Activated gamma-delta T cell (primary cell): Measurements from ENCODE around the gene NUPR1.
A peak's percentile ranks its signal among the peaks of the same experiment; 100 is the strongest.
"Not testable (repeated sequence)": the region's sequence is repeated elsewhere in the genome, so short reads cannot be mapped to it uniquely, and the experiment has no call there.

Experiments
- DNase-seq: peaks from one replicate; lab custom pipeline; 2025; lab: John Stamatoyannopoulos, UW

The NUPR1 gene

DNA sequence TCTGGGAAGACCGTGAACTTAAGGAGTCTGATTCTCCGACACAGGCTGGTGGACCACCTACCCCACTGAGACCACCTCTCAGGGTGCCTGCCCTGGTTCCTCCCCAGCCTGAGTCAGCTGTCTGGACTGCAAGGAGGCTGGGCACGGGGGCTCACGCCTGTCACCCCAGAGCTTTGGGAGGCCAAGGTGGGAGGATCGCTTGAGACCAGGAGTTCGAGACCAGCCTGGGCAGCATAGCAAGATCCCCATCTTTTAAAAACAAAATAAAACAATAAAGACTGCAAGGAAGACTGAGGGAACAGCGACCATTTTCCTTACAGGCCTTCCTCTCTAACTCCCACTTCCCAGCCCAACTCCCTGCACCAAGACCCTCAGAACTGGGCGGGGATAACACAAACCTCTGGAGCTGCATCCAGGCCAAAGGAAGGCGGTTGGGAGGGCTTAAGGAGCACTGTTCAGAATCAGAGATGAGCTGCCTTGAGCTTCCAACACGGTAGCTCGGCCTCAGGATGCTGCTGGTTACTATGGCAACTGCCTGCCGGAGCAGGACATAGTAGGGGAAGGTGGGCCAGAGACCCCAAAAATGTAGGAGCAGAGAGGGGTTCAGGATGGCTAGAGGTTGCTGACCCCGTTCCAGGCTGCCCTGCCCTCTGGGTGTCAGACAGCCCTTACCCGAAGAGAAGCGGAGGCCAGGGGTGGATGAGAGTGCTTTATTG lies 40.0 kb downstream of the NUPR1 start:
- DNase-seq = no peak

DNA sequence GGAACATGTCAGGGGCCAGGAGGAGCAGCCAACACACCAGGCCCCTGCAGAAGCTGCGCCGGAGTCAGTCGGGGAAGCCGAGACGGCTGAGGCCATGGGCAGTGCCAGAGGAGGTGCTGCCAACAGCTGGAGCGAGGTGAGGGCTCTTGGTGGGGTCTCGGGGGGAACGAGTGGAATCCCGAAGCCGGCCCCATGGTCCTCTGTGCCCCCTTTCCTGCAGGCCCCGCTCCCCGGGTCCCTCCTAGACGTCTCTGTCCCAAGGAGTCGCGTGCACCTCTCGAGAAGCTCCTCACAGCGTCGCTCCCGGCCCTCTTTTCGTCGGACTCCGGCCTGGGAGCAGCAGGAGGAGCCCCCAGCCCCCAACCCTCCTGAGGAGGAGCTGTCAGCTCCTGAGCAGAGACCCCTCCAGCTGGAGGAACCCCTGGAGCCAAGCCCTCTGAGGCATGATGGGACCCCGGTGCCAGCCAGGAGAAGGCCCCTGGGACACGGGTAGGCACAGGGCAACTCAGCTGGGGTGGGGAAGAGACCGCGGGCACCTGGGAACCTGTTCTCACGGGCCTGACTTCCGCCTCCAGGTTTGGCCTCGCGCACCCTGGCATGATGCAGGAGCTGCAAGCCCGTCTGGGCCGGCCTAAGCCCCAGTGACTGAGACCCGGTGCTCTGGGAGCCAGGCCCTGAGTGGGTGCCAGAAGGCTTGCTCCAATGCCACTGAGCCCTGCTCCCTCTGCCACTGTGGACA lies 40.7 kb downstream of the NUPR1 start:
- no peak for DNase-seq

DNA sequence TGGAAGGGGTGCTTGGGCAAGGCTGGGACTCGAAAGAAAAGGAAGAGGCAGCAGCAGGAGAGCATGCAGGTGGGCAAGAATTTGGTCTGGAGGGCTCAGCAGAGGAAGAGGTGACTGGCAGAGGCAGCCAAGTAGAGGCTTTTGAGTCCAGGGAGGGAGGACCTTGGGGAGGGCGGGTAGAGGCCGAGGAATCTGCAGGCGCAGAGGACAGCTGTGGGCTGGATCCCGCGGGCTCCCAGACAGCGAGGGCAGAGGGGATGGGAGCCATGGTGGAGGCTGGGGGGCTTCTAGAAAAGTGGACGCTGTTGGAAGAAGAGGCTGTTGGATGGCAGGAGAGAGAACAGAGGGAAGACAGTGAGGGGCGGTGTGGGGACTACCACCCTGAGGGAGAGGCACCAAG lies 41.4 kb downstream of the NUPR1 start:
- no peak for DNase-seq

DNA sequence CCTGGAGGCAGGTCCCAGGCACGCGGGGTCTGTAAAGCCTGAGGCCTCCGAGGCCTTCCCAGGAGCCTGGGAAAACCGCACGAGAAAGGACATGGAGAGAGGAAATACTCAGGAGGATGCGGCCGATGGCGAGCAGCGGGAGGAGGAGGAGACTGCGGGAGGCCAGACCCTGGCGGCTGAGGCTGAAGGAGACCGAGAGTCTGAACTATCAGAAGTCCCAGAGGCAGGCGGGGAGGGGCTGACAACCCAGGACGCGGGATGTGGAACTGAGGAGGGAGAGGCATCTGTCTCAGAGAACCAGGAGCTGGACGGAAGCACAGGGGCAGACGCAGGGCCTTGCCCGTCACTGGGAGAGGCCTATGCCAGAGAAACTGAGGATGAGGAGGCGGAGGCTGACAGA lies 41.9 kb downstream of the NUPR1 start:
- DNase-seq = no peak

DNA sequence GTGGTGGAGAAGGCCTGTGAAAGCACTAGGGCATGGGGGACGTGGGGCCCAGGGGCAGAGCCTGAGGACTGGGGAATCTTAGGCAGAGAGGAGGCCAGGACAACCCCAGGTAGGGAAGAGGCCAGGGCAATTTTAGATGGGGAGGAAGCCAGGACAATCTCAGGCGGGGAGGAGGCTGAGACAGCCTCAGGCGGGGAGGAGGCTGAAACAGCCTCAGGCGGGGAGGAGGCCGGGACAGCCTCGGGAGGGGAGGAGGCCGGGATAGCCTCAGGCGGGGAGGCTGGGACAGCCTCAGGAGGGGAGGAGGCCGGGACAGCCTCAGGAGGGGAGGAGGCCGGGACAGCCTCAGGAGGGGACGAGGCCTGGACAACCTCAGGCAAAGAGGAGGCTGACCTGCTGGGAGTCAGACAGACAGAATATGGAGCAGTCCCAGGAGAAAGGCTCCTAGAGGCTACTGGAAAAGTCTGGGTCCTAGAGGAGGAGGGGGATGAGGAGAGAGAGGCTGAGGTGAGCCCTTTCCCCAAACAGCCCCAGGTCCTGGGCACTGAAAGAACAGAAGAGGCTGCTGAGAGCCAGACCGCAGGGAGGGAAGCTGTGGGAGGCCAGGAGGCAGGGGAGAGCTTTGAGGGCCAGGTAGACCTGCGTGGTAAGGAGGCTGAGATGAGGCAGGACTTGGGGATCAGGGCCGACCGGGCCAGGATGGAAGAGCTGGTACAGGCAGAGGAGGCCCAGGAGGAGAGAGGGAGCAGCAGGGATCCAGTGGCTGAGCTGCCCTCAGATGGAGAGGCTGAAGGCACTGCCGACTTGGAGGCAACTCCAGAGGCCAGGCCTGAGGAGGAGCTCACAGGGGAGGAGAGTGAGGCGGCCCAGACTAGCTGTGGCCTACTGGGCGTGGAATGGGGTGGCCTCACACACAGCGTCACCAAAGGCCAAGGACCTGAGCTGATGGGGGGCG lies 42.7 kb downstream of the NUPR1 start:
- no peak for DNase-seq

DNA sequence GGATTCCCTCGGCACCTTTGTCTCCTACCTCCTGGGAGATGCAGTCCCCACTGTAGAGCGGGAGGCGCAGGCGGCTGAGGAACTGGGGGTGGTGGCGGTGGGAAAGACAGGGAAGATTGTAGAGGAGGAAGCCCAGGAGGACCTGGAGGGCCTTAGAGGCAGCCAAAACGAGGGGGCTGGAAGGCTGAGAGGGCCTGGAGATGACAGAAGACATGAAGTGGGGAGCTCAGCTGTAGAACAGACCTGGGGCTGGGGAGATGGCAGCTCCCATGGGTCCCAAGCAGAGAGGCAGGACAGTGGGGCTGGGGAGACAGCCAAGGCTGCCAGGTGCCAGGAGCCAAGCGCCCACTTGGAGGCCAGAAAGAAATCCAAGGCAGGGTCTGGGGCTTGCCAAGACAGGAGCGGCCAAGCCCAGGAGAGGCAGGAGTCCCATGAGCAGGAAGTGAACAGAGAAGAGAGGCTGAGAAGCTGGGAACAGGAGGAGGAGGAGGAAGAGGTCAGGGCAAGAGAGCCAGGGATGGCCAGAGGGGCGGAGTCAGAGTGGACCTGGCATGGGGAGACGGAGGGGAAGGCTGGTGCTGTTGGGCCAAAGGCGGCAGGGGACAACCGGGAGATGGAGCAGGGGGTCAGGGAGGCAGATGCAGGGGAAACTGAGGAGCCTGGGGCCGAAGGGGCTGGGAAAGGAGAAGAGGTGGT lies 43.5 kb downstream of the NUPR1 start:
- DNase-seq = no peak

DNA sequence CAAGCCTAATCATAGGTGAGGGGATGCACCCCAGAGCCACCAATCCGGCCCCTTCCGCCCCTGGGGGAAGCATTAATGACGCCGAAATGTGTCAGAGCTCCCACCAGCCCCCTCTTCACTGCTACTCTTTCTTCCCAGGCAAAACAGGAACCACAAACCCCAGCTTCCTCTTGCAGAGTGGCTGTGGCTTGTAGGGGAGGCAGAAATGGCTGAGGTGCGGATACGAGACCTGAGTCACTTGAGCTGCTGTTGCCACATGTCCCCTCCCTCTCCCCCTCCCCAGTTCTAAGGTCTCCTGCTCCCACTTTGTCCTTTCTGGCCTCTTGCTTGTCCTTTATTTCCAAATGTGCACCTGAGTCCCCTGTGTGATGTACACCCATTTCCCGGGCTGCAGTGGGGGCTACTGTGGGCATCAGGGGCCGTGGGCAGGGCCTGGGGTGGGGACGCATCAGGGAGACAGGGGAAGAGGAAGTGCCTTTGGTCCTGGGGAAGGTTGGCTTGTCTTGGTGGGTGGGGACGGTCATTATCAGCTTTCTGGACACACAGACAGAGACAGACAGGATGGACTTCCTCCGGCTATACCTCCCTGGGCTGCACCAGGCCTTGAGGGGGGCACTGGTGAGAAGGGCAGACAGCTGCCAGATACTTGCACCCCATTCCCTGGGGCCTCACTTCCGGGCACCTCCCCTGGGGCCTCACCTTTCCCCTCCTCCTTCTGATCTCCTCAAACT lies 44.5 kb downstream of the NUPR1 start, which contains the start of gene APOBR:
Gene APOBR, plus strand, starts transcription at position 523 of the 731 bp plus-strand sequence. Its CDS starts 39 bp downstream, at position 562.
- peak; percentile 36 for DNase-seq

DNA sequence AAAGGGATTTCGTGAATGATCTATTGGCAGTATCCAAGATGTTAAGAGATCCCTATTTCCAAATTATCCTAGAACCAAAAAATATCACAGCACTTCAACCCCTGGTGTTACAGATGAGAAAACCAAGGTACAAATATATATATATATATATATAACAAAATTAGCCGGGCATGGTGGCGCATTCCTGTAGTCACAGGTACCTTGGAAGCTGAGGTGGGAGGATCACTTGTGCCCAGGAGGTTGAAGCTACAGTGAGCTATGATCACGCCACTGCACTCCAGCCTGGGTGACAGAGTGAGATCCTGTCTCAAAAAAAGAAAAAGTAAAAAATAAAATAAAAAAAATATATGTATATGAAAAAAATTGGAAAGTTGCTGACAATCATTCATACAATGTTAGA lies 46.3 kb downstream of the NUPR1 start:
- DNase-seq = no peak

DNA sequence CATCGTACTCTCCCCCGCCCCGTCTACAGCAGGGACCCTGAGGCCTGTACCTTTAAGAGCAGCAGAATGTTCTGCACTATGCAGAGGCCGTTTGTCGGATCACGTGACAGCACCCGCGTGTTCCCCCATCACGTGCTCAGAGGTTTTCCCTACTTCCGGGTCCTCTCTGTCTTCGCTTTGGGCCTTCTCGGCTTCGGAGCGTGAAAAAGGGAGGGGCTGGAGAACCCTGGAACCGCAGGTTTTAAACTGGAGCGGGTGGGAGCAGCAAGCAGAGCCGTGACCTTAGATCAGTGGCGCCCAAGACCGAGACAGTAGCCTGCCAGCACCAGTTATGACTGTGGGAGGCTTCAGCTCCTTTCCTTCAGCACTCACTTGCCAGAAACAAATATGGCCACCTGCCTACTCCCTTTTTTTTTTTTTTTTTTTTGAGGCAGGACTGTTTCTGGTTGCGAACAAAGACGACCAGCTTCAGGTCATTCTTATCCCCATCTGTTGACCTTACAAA lies 46.8 kb downstream of the NUPR1 start, which contains the start of gene CLN3:
Gene CLN3, minus strand, starts transcription at position 105 of the 505 bp plus-strand sequence. CDS start 315 bp downstream, outside the sequence.
- DNase-seq = peak; percentile 39

DNA sequence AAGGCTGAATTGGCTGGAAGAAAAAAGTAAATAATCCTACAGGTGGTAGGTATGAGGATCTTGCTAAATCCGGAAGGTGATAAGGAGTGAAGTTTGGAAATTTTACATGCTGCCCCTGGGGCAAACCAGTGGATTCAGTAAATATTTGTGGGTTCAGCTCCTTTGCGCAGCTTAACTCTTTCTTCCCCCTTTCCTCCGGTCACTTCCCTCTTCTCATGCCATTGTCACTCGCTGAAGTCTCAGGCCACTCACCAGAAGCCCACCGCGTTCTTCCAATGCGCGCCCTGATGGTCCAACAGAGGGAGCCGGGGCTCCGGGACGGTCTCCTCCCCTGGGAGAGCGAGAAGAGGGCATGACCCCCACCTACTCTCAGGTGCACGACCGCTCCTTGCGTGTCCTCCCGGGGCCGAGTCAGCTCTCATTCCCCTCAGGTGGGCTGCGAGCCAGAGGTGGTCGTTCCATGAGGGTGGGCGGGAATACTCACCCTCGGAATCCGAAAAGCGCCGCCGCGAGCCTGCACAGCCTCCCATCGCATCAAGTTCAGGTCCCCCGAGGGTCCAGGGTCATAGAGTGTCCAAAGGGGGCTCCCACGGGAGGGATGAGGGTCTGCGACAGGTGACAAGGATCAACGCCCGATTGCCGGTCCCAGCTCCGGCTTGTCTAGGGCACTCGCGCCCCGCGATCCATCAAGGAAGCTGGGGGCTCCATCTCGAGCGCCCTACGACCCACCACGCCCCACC lies 47.4 kb downstream of the NUPR1 start:
- no peak for DNase-seq

DNA sequence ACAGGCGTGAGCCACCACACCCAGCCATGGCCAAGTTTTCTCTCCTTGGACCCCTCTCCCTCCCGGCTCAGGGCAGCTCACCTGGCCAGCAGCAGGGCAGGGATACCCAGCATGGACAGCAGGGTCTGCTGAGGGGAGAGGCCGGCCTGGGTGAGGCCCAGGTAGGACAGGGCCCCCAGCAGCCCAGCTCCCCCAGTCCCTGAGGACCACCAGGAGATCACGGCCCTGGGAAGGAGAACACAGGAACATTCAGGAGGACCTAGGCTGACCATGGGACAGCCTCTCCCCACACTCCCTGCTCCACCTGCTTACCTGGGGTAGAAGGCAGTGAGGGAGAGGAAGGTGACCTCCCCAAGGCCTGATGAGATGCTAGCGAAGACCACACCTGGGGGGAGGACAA lies 52.5 kb downstream of the NUPR1 start:
- DNase-seq = no peak

DNA sequence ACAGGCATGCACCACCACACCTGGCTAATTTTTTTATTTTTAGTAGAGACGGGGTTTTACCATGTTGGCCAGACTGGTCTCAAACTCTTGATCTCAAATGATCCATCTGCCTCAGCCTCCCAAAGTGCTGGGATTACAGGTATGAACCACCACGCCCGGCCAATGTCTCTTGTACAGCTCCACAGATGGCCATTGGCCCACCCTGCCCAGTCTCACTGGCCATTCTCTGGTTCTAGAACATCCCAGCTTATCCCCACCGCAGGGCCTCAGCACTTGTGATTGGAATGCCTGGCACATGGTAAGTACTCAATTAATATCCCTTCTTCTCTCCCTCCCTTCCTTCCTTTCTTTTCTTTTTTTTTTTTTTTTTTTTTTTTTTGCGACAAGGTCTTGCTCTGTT lies 55.4 kb downstream of the NUPR1 start:
- DNase-seq = not testable (repeated sequence)
